Left forelimb (tissue), 1 donor: ENCODE results near the gene MYL5.
"Not testable (repeated sequence)": the region's sequence is repeated elsewhere in the genome, so short reads cannot be mapped to it uniquely, and the experiment has no call there.

Experiments
- DNase-seq: peaks from one replicate; pipeline ENCODE4 v3.0.0-alpha.2; 2018; ENCODE audit warnings: low spot score

MYL5 gene

GRCh38 chr4:725391-726234, 51.3 kb downstream of the MYL5 start:
- DNase-seq, result no peak

- DNase-seq, result no peak
Observed at GRCh38 chr4:726235-726787, 52.0 kb downstream of the MYL5 start.

- no peak for DNase-seq
Observed at GRCh38 chr4:726838-727237, 52.5 kb downstream of the MYL5 start.

GRCh38 chr4:727576-727975, 53.2 kb downstream of the MYL5 start:
- no peak for DNase-seq

GRCh38 chr4:729336-730315, 55.3 kb downstream of the MYL5 start:
- DNase-seq, result no peak

DNA sequence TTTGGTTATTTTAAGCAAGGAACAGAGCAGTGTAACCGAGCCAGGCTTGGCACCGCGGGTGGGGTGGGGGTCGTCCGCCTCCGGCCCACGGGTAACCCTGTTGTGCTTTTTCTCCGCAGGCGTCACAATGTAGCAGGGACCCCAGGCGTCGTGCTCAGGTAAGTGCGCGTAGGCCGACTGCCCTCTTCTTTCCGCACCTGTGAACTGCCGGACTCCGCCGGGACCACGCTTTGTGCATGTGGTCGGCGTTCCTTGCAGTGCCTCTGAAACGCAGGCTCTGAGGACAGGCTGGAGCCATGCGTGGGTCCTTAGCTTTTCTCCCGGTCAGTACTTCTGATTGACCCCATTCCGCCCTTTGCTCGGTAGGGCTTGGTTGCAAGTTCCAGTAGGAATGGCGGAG, 56.2 kb downstream of the MYL5 start:
- DNase-seq, result no peak

- DNase-seq, result not testable (repeated sequence)
Observed at GRCh38 chr4:730946-731904, 56.9 kb downstream of the MYL5 start.
